ENCODE results near the gene KIF7. TPM values are rescaled to one million over a fixed set of nuclear protein-coding genes. Genes with fewer than 3 reads are reported as not detected.

KIF7 gene
- total and polyA plus RNA-seq, 2 donors (not counting 3 experiments of a cell fraction or from before 2014, with no cell fraction given) = 4.2 to 11.3 TPM

GRCh38 chr15:89640245-89640644 is 15.0 kb downstream of the KIF7 start:
- DNase-seq (ENCODE audit: low read depth, low spot score) = no peak
- ChIA-PET CTCF (no interaction called here), POLR2A (no interaction called here)
- no peaks in the 10 kb centered on the region for H4K20me1 ChIP-seq (replicated peaks; ENCODE audit: control insufficient read depth, extremely low read depth, insufficient read depth, low read length)
- H3K27ac ChIP-seq (ENCODE audit: insufficient read depth, low read depth, low read length) = no peak overlapping the region
- no peak overlapping the region for H2AFZ ChIP-seq (ENCODE audit: low read depth, low read length)
- no peak overlapping the region for H3K9ac ChIP-seq (replicated peaks; ENCODE audit: extremely low read depth, insufficient read depth, low read length)
- intact Hi-C loops (cut with micrococcal nuclease) (no loop called here), dilution Hi-C loops (cut with MboI; ENCODE audit: extremely low pct_ligation_motif_present, low sequenced_read_pairs) (no loop called here)
- no peaks in the 10 kb centered on the region for H3K9me1 ChIP-seq (replicated peaks; ENCODE audit: control insufficient read depth, extremely low read depth, insufficient read depth, low read length)
- no peak for FAIRE-seq
- no peaks in the 10 kb centered on the region for H3K9me3 ChIP-seq (replicated peaks; ENCODE audit: control insufficient read depth, insufficient read depth, low read length)
- BruUV-seq (replicated peaks) = no TSS peak
- no peaks in the 10 kb centered on the region for H3K27me3 ChIP-seq (ENCODE audit: control insufficient read depth in 2 of 2, insufficient read depth in 2 of 2, low read length in 2 of 2)
- no peak overlapping the region for H3K4me2 ChIP-seq (ENCODE audit: insufficient read depth, low read length)
- no peaks in the 10 kb centered on the region for H3K79me2 ChIP-seq (ENCODE audit: control insufficient read depth, insufficient read depth, low read length)
- no peaks in the 10 kb centered on the region for H3K4me1 ChIP-seq (ENCODE audit: control insufficient read depth, extremely low read depth, insufficient read depth, low read length)
- H3K4me3 ChIP-seq (replicated peaks in 1 of 3; ENCODE audit: insufficient read depth in 1 of 3, low read depth in 1 of 3, low read length in 3 of 3) = no peak overlapping the region
- peaks cover 0 to 13% of the 10 kb centered on the region in 2 experiments for H3K36me3 ChIP-seq (ENCODE audit: control insufficient read depth in 2 of 2, extremely low read depth in 1 of 2, insufficient read depth in 2 of 2, low read length in 2 of 2)
- TF ChIP-seq MYC (IDR thresholded peaks at IDR 0.05; ENCODE audit: low read depth, low read length) = no peak
- no peak for TF ChIP-seq JUN (IDR thresholded peaks at IDR 0.05; ENCODE audit: borderline replicate concordance, insufficient read depth, insufficient read length, low read depth)
- TF ChIP-seq POLR2AphosphoS5 (IDR thresholded peaks at IDR 0.05; ENCODE audit: insufficient read depth, low read depth, low read length) = no peak
- TF ChIP-seq FOS (IDR thresholded peaks at IDR 0.05; ENCODE audit: borderline replicate concordance, insufficient read depth, low read length) = no peak
- TF ChIP-seq GATA2 (IDR thresholded peaks at IDR 0.05; ENCODE audit: insufficient read depth, insufficient read length, low read depth, low read length) = no peak
- no peak for TF ChIP-seq CTCF (IDR thresholded peaks at IDR 0.05; ENCODE audit: extremely low read depth in 1 of 2, insufficient read depth in 1 of 2, low read depth in 1 of 2, low read length in 2 of 2)
- no peak for TF ChIP-seq MAX (IDR thresholded peaks at IDR 0.05; ENCODE audit: insufficient read depth, insufficient read length)
- TF ChIP-seq POLR2A (IDR thresholded peaks at IDR 0.05; ENCODE audit: low read depth, low read length) = no peak
- TF ChIP-seq EZH2 (IDR thresholded peaks at IDR 0.05; ENCODE audit: borderline replicate concordance, low read depth, low read length, severe bottlenecking) = no peak

All from endothelial cell of umbilical vein (primary cell).